Heart left ventricle (tissue), 16 donors: ENCODE measurements around the gene PRPSAP1. TPM values are rescaled to one million over a fixed set of nuclear protein-coding genes. Genes with fewer than 3 reads are reported as not detected.
A peak's percentile ranks its signal among the peaks of the same experiment; 100 is the strongest.
"Not testable (repeated sequence)": the region's sequence is repeated elsewhere in the genome, so short reads cannot be mapped to it uniquely, and the experiment has no call there.

Experiments
- ATAC-seq, 4 donors: fragments of 200-7000 bp; cut with Tn5 transposase; one replicate each; pipeline ENCODE4 v1.9.1; 2020 to 2022; ENCODE audit warnings: moderate library complexity in 4 of 4, mild to moderate bottlenecking in 3 of 4, moderate number of reproducible peaks in 1 of 4
- DNase-seq, 5 donors: peaks; one replicate each; pipeline ENCODE4 v3.0.0-alpha.2; 2020
- H3K27ac ChIP-seq, 12 donors: fragments of 200-600 bp; sonication (generic) in 4 of 12; one replicate each; pipeline versions ENCODE4 v1.5.0 to v1.8.0; 2016 to 2022; ENCODE audit warnings: mild to moderate bottlenecking in 2 of 12
- H3K27me3 ChIP-seq, 9 donors: fragments of 200-600 bp; sonication (generic) in 2 of 9; one replicate each; pipeline versions ENCODE4 v1.5.1 to v1.8.0; 2016 to 2022; ENCODE audit warnings: mild to moderate bottlenecking in 3 of 9
- H3K36me3 ChIP-seq, 9 donors: fragments of 200-600 bp; sonication (generic) in 2 of 9; one replicate each; pipeline versions ENCODE4 v1.5.0 to v1.8.0; 2018 to 2022; ENCODE audit warnings: mild to moderate bottlenecking in 2 of 9
- H3K4me1 ChIP-seq, 12 donors: fragments of 200-600 bp; sonication (generic) in 4 of 12; one replicate each; pipeline versions ENCODE4 v1.5.0 to v1.8.0; 2016 to 2022; ENCODE audit warnings: mild to moderate bottlenecking in 3 of 12
- H3K4me3 ChIP-seq, 12 donors: fragments of 200-600 bp; sonication (generic) in 4 of 12; one replicate each; pipeline versions ENCODE4 v1.5.0 to v1.8.0; 2017 to 2022; ENCODE audit warnings: mild to moderate bottlenecking in 9 of 12, moderate library complexity in 4 of 12
- H3K9me3 ChIP-seq, 12 donors: fragments of 200-600 bp; sonication (generic) in 4 of 12; one replicate each; pipeline versions ENCODE4 v1.5.0 to v1.8.0; 2016 to 2022; ENCODE audit warnings: mild to moderate bottlenecking in 1 of 12
- POLR2A ChIP-seq, 2 donors: fragments of 450-650 bp; IDR thresholded peaks; one replicate each; pipeline ENCODE4 v1.6.1; 2017; ENCODE audit warnings: antibody characterized with exemption in 2 of 2, mild to moderate bottlenecking in 2 of 2, moderate library complexity in 2 of 2
- WGBS, 4 donors: extraction: QIAGEN DNeasy Blood & Tissue Kit in 2 of 4; methylation state at CpG; one replicate each; pipeline versions ENCODE4 v1.1.5 to v1.1.7; 2013 to 2018; 5-methylcytosine and 5-hydroxymethylcytosine counted together
- intact Hi-C, 10 donors: fragments of 100-400 bp; cut with DNase I; formaldehyde crosslinking; loops; one replicate each; pipeline versions ENCODE4 v1.11.1 to v1.14.2; 2022
- polyA plus RNA-seq, 2 donors: library from polyadenylated mRNA; stranded (reverse); fragments of 200-250 nt; gene quantifications; one replicate each; pipeline ENCODE4 v1.2.3, GENCODE V29; 2013
- total RNA-seq, 9 donors: library from RNA; depleted of rRNA in 2 of 9; stranded (reverse); fragments of >200 nt in 2 of 9; fragmentation: NEBNext Ultra II Directional in 3 of 9; extraction: Animal tissue kit (Norgen Biotek cat#: 25700) in 3 of 9; gene quantifications; one replicate each; pipeline versions ENCODE4 v1.1.0 to v1.2.4, GENCODE V29; 2016 to 2023
- TF ChIP-seq, protein P1 (sequence below), 12 donors: fragments of 200-600 bp; sonication (generic) in 4 of 12; IDR thresholded peaks; one replicate each; pipeline versions ENCODE4 v1.5.0 to v1.8.0; 2018 to 2022; ENCODE audit warnings: antibody characterized with exemption in 12 of 12, mild to moderate bottlenecking in 5 of 12
- donor health status: ischemic (EF 13 %, LVEDD 7.1; RV severe dilation, severe dysfunction).
- donor health status: healthy with polysubstance abuse.
- donor health status: DM: no; HTN: yes; CAD: no.
- donor health status: DM: no; HTN: no; CAD: no.
- donor health status: ischemic (EF 25% LVEDD 6.9; RV normal size, moderate dysfunction).
- donor health status: ischemic (EF 25% LVEDD 5.7; RV mildly dilated, moderate dysfunction).
- donor health status: healthy.
- donor health status: DM: yes; HTN: yes; CAD: no.
- donor health status: ischemic (EF 35%, LVEDD 5.7; RV mildly dilated, moderate dysfunction).
- donor health status: nonischemic (EF 11% LVEDD 7.7; RV severe dilation, severe dysfunction).
- donor health status: DM: yes; HTN: yes; CAD: no.
- donor health status: PGD.
- donor health status: ischemic (EF 29% LVEDD 5.4; RV normal size, mild dysfunction).
- donor health status: nonischemic (EF 23%, LVEDD 6.1; RV moderate dilation, normal function).

Gene PRPSAP1
- total and polyA plus RNA-seq, 11 donors: 22.7 to 39.7 (median 30.9) TPM

GRCh38 chr17:76365256-76365903 is 11.7 kb upstream of the PRPSAP1 start:
- no peak for TF ChIP-seq POLR2A (IDR thresholded peaks at IDR 0.05)
- TF ChIP-seq, protein P1, sequence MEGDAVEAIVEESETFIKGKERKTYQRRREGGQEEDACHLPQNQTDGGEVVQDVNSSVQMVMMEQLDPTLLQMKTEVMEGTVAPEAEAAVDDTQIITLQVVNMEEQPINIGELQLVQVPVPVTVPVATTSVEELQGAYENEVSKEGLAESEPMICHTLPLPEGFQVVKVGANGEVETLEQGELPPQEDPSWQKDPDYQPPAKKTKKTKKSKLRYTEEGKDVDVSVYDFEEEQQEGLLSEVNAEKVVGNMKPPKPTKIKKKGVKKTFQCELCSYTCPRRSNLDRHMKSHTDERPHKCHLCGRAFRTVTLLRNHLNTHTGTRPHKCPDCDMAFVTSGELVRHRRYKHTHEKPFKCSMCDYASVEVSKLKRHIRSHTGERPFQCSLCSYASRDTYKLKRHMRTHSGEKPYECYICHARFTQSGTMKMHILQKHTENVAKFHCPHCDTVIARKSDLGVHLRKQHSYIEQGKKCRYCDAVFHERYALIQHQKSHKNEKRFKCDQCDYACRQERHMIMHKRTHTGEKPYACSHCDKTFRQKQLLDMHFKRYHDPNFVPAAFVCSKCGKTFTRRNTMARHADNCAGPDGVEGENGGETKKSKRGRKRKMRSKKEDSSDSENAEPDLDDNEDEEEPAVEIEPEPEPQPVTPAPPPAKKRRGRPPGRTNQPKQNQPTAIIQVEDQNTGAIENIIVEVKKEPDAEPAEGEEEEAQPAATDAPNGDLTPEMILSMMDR (IDR thresholded peaks at IDR 0.05): peak in 11 of 12 donors; percentile 16 to 51 (median 32)
- no peak overlapping the region for H3K4me3 ChIP-seq
- no peaks in the 10 kb centered on the region for H3K27me3 ChIP-seq
- no peak overlapping the region for H3K27ac ChIP-seq
- no peaks in the 10 kb centered on the region for H3K36me3 ChIP-seq
- peaks cover 0 to 34% (median 15%) of the 10 kb centered on the region in 12 donors for H3K4me1 ChIP-seq
- no peaks in the 10 kb centered on the region for H3K9me3 ChIP-seq
- ATAC-seq (no peak), DNase-seq (no peak)
- 46 to 57% (median 50%) methylated on average over 12 of the region's 12 CpGs for WGBS, 4 donors
- intact Hi-C loops: loop anchor here in 1 of 10 donors (2.0 kb wide), 1 partner anchor 33 kb away; no protein-coding TSS in a partner anchor

- DNase-seq (no peak), ATAC-seq (no peak)
- Histone ChIP-seq H3K4me1 (peaks cover 0 to 21% (median 8%) of the 10 kb centered on the region in 12 donors), H3K36me3 (no peaks in the 10 kb centered on the region), H3K27me3 (no peaks in the 10 kb centered on the region), H3K9me3 (no peaks in the 10 kb centered on the region), H3K27ac (peak overlapping the region in 3 of 12 donors; percentile 25 to 62 (median 31)), H3K4me3 (no peak overlapping the region)
- intact Hi-C loops: no loop called here
- TF ChIP-seq, protein P1 (IDR thresholded peaks at IDR 0.05): no peak
- no peak for TF ChIP-seq POLR2A (IDR thresholded peaks at IDR 0.05)
- 71 to 78% (median 74%) methylated on average over 11 of the region's 11 CpGs for WGBS, 4 donors
These were observed 9.6 kb upstream of the PRPSAP1 start for GRCh38 chr17:76363107-76363842.

GRCh38 chr17:76360461-76360860 is 6.7 kb upstream of the PRPSAP1 start:
- Histone ChIP-seq H3K4me3 (no peak overlapping the region), H3K4me1 (peaks cover 0 to 21% (median 7%) of the 10 kb centered on the region in 12 donors), H3K27me3 (no peaks in the 10 kb centered on the region), H3K27ac (peak overlapping the region in 1 of 12 donors; percentile 72), H3K9me3 (no peaks in the 10 kb centered on the region), H3K36me3 (no peaks in the 10 kb centered on the region)
- ATAC-seq: no peak
- intact Hi-C loops: no loop called here
- 84 to 88% (median 86%) methylated on average over 2 of the region's 2 CpGs for WGBS, 4 donors
- DNase-seq: no peak
- TF ChIP-seq, protein P1 (IDR thresholded peaks at IDR 0.05): no peak
- no peak for TF ChIP-seq POLR2A (IDR thresholded peaks at IDR 0.05)

DNA sequence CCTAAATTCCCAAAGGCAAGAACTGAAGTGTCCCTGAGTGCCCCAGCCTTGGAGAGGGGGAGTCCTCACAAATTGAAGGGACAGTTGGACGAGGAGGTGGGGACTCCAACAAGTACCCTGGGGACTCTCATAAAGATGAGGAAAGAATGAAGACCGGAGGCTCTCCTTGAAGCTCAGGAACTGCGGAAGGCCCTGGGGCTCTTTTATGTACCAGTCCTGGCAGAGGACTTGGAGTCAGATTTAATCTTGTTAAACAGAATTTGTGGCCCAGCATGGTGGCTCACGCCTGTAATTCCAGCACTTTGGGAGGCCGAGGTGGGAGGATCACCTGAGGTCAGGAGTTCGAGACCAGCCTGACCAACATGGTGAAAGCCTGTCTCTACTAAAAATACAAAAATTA is 6.1 kb upstream of the PRPSAP1 start:
- not testable (repeated sequence) for H3K27me3 ChIP-seq, ATAC-seq, H3K4me3 ChIP-seq, DNase-seq, H3K9me3 ChIP-seq, H3K36me3 ChIP-seq, H3K27ac ChIP-seq
- intact Hi-C loops: loop anchor here in 2 of 10 donors (5.0 kb wide), 2 partner anchors 37 to 38 kb away; no protein-coding TSS in a partner anchor
- H3K4me1 ChIP-seq: peaks cover 0 to 21% (median 7%) of the 10 kb centered on the region in 12 donors
- 83 to 95% (median 93%) methylated on average over 6 of the region's 6 CpGs for WGBS, 4 donors
